ENCODE data around the gene OVAAL.
A peak's percentile ranks its signal among the peaks of the same experiment; 100 is the strongest.

OVAAL gene

GRCh38 chr1:180571060-180571831 lies 12.5 kb downstream of the OVAAL start:
- DNase-seq, result no peak

GRCh38 chr1:180571832-180572636 lies 13.3 kb downstream of the OVAAL start:
- peak in 1 of 5 experiments; percentile 26 for DNase-seq

GRCh38 chr1:180572760-180573159 lies 14.0 kb downstream of the OVAAL start:
- no peak for DNase-seq

- no peak for DNase-seq
Measured at GRCh38 chr1:180574031-180574713, 15.4 kb downstream of the OVAAL start.

GRCh38 chr1:180577361-180577760 lies 18.6 kb downstream of the OVAAL start:
- no peak for DNase-seq

- DNase-seq, result no peak
Measured at GRCh38 chr1:180579961-180580611, 21.3 kb downstream of the OVAAL start.

GRCh38 chr1:180581635-180582039 lies 22.9 kb downstream of the OVAAL start:
- DNase-seq, result no peak

- DNase-seq, result no peak
Measured at GRCh38 chr1:180584869-180585268, 26.1 kb downstream of the OVAAL start.

- no peak for DNase-seq
Measured at GRCh38 chr1:180585994-180586359, 27.2 kb downstream of the OVAAL start.

- DNase-seq, result no peak
Measured at GRCh38 chr1:180586671-180587155, 27.9 kb downstream of the OVAAL start.

- no peak for DNase-seq
Measured at GRCh38 chr1:180588121-180588520, 29.4 kb downstream of the OVAAL start.

- DNase-seq, result no peak
Measured at GRCh38 chr1:180590889-180591288, 32.1 kb downstream of the OVAAL start.

GRCh38 chr1:180593382-180593781 lies 34.6 kb downstream of the OVAAL start:
- DNase-seq, result no peak

- DNase-seq, result no peak
Measured at GRCh38 chr1:180594723-180595122, 36.0 kb downstream of the OVAAL start.

- DNase-seq, result no peak
Measured at GRCh38 chr1:180595966-180596365, 37.2 kb downstream of the OVAAL start.

GRCh38 chr1:180597520-180597919 lies 38.8 kb downstream of the OVAAL start:
- DNase-seq, result no peak

GRCh38 chr1:180598333-180598974 lies 39.7 kb downstream of the OVAAL start:
- no peak for DNase-seq

GRCh38 chr1:180600343-180600742 lies 41.6 kb downstream of the OVAAL start:
- DNase-seq, result no peak

- DNase-seq, result no peak
Measured at GRCh38 chr1:180601512-180601911, 42.7 kb downstream of the OVAAL start.

- DNase-seq, result no peak
Measured at GRCh38 chr1:180603223-180603849, 44.6 kb downstream of the OVAAL start.

- no peak for DNase-seq
Measured at GRCh38 chr1:180603850-180604226, 45.1 kb downstream of the OVAAL start.

GRCh38 chr1:180606155-180606554 lies 47.4 kb downstream of the OVAAL start:
- DNase-seq, result no peak
